MM.1S (cell line): ENCODE measurements around the gene MPP3.

Experiments
- CTCF ChIP-seq: fragments of 300-600 bp; sonication (generic); IDR thresholded peaks from 2 replicates; pipeline ENCODE4 v1.5.1; 2016; ENCODE audit warnings: antibody characterized with exemption, low read length, mixed read lengths
- EZH2 ChIP-seq: fragments of 300-600 bp; sonication (generic); optimal IDR thresholded peaks from 2 replicates; pipeline ENCODE3; 2017; ENCODE audit warnings: low read depth, mild to moderate bottlenecking, antibody characterized with exemption, low read length, mixed read lengths
- EZH2phosphoT487 ChIP-seq: fragments of 300-600 bp; sonication (generic); IDR thresholded peaks from 2 replicates; pipeline ENCODE4 v1.6.1; 2018; ENCODE audit warnings: antibody characterized with exemption, low read length

GRCh38 chr17:43778337-43779144, 54.4 kb downstream of the MPP3 start, which contains the start of gene DUSP3:
- TF ChIP-seq CTCF (no peak), EZH2 (no peak), EZH2phosphoT487 (no peak)
